Neural cell (in vitro differentiated cells): ENCODE results near the gene DTL.

Experiments used
- EP300 ChIP-seq: fragments of 450-650 bp; conservative IDR thresholded peaks from 2 replicates; pipeline ENCODE4 v1.6.1; 2014; ENCODE audit warnings: antibody characterized with exemption, mild to moderate bottlenecking, moderate library complexity; ENCODE audit not compliant: poor library complexity, severe bottlenecking
- EZH2 ChIP-seq: fragments of 200-600, 300-800 bp; shearing (Covaris generic), sonication (generic); IDR thresholded peaks from 2 replicates; pipeline ENCODE4 v1.6.1; 2014; ENCODE audit warnings: antibody characterized with exemption, low read length, borderline replicate concordance, mild to moderate bottlenecking; ENCODE audit not compliant: insufficient read depth, poor library complexity, severe bottlenecking
- MXI1 ChIP-seq: fragments of 450-650 bp; conservative IDR thresholded peaks from 2 replicates; pipeline ENCODE4 v1.6.1; 2014; ENCODE audit warnings: antibody characterized with exemption, mild to moderate bottlenecking; ENCODE audit not compliant: poor library complexity, severe bottlenecking
- POLR2AphosphoS5 ChIP-seq: IDR thresholded peaks from 2 replicates; pipeline ENCODE4 v1.6.1; 2012
- RAD21 ChIP-seq: fragments of 450-650 bp; conservative IDR thresholded peaks from 2 replicates; pipeline ENCODE4 v1.6.1; 2014; ENCODE audit warnings: antibody characterized with exemption, mild to moderate bottlenecking, moderate library complexity
- SMC3 ChIP-seq: fragments of 450-650 bp; conservative IDR thresholded peaks from 2 replicates; pipeline ENCODE4 v1.6.1; 2014; ENCODE audit warnings: antibody characterized with exemption, mild to moderate bottlenecking, moderate library complexity; ENCODE audit not compliant: poor library complexity
- TAF1 ChIP-seq: IDR thresholded peaks from 2 replicates; pipeline ENCODE4 v1.6.1; 2012; ENCODE audit warnings: low read depth
- TF ChIP-seq, protein P1 (sequence below): fragments of 450-650 bp; IDR thresholded peaks from 2 replicates; pipeline ENCODE4 v1.5.1; 2014; ENCODE audit warnings: antibody characterized with exemption, mild to moderate bottlenecking, moderate library complexity; ENCODE audit not compliant: poor library complexity, severe bottlenecking
- TF ChIP-seq, protein P2 (sequence below): IDR thresholded peaks from 2 replicates; pipeline ENCODE4 v1.6.1; 2012; ENCODE audit warnings: borderline replicate concordance

DNA sequence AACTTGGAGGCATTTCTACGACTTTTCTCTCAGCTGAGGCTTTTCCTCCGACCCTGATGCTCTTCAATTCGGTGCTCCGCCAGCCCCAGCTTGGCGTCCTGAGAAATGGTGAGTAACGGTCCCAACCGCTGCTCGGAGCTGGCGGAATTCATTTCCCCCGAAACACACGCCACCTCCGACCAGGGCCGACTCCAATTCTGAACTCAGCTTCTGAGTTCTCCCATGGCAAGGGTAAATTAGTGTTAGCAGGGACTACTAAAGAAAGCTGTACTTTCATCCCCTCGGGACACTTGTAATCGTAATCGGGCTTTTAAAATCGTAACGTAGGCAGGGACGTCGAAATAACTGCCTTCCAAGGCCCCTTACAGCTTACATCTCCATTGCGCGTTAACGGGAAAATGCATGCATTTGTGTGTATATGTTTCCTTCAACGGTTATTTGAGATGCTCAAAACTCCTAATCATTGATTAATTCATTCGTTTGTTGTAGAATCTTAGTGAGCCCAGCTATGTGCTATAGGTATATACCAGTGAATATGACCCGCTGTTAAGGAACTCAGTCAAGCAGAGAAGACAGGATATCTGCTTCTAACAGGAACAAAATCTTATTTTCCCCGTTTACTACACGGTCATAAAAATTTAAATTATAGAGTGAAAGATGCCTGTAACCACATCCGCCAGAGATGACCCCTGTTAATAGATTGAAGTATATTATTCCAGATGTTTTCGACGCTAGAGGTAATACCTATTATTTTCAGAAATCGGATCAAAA lies 472 bp downstream of the DTL start:
- TF ChIP-seq EZH2 (no peak), EP300 (no peak), TAF1 (no peak), SMC3 (no peak), MXI1 (no peak), POLR2AphosphoS5 (no peak), RAD21 (no peak)
- TF ChIP-seq, protein P1, sequence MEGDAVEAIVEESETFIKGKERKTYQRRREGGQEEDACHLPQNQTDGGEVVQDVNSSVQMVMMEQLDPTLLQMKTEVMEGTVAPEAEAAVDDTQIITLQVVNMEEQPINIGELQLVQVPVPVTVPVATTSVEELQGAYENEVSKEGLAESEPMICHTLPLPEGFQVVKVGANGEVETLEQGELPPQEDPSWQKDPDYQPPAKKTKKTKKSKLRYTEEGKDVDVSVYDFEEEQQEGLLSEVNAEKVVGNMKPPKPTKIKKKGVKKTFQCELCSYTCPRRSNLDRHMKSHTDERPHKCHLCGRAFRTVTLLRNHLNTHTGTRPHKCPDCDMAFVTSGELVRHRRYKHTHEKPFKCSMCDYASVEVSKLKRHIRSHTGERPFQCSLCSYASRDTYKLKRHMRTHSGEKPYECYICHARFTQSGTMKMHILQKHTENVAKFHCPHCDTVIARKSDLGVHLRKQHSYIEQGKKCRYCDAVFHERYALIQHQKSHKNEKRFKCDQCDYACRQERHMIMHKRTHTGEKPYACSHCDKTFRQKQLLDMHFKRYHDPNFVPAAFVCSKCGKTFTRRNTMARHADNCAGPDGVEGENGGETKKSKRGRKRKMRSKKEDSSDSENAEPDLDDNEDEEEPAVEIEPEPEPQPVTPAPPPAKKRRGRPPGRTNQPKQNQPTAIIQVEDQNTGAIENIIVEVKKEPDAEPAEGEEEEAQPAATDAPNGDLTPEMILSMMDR = no peak
- TF ChIP-seq, protein P2, sequence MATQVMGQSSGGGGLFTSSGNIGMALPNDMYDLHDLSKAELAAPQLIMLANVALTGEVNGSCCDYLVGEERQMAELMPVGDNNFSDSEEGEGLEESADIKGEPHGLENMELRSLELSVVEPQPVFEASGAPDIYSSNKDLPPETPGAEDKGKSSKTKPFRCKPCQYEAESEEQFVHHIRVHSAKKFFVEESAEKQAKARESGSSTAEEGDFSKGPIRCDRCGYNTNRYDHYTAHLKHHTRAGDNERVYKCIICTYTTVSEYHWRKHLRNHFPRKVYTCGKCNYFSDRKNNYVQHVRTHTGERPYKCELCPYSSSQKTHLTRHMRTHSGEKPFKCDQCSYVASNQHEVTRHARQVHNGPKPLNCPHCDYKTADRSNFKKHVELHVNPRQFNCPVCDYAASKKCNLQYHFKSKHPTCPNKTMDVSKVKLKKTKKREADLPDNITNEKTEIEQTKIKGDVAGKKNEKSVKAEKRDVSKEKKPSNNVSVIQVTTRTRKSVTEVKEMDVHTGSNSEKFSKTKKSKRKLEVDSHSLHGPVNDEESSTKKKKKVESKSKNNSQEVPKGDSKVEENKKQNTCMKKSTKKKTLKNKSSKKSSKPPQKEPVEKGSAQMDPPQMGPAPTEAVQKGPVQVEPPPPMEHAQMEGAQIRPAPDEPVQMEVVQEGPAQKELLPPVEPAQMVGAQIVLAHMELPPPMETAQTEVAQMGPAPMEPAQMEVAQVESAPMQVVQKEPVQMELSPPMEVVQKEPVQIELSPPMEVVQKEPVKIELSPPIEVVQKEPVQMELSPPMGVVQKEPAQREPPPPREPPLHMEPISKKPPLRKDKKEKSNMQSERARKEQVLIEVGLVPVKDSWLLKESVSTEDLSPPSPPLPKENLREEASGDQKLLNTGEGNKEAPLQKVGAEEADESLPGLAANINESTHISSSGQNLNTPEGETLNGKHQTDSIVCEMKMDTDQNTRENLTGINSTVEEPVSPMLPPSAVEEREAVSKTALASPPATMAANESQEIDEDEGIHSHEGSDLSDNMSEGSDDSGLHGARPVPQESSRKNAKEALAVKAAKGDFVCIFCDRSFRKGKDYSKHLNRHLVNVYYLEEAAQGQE = no peak
